GM12878 (cell line): ENCODE results near the gene BNIPL. TPM values are rescaled to one million over a fixed set of nuclear protein-coding genes. Genes with fewer than 3 reads are reported as not detected.

ENCODE experiments used
- CHD4 ChIP-seq: fragments of 200-600 bp; sonication (generic); IDR thresholded peaks from 2 replicates; pipeline ENCODE4 v1.6.1; 2016; ENCODE audit warnings: mild to moderate bottlenecking
- CREB1 ChIP-seq: IDR thresholded peaks from 2 replicates; pipeline ENCODE4 v1.6.1; 2012; ENCODE audit warnings: low read depth, mild to moderate bottlenecking, inconsistent platforms
- GATAD2B ChIP-seq: fragments of 450-650 bp; conservative IDR thresholded peaks from 2 replicates; pipeline ENCODE4 v1.6.1; 2017; ENCODE audit warnings: low read depth, mild to moderate bottlenecking, moderate library complexity
- IRF4 ChIP-seq: IDR thresholded peaks from 2 replicates; pipeline ENCODE4 v1.6.1; 2011; ENCODE audit warnings: low read depth, low read length
- JUNB ChIP-seq: IDR thresholded peaks from 2 replicates; pipeline ENCODE4 v1.6.1; 2016; ENCODE audit warnings: antibody characterized with exemption, mild to moderate bottlenecking
- MYC ChIP-seq: IDR thresholded peaks from 2 replicates; pipeline ENCODE4 v1.6.1; 2011; ENCODE audit warnings: mild to moderate bottlenecking, low read length, moderate library complexity, inconsistent platforms; ENCODE audit not compliant: insufficient read depth, insufficient replicate concordance, insufficient read length, severe bottlenecking
- NFIC ChIP-seq: IDR thresholded peaks from 2 replicates; pipeline ENCODE4 v1.6.1; 2012; ENCODE audit warnings: low read depth, mild to moderate bottlenecking, inconsistent platforms, low read length, moderate library complexity
- PAX8 ChIP-seq: fragments of 450-650 bp; IDR thresholded peaks from 2 replicates; pipeline ENCODE4 v1.6.1; 2017; ENCODE audit warnings: mild to moderate bottlenecking, moderate library complexity
- PKNOX1 ChIP-seq: fragments of 450-650 bp; IDR thresholded peaks from 2 replicates; pipeline ENCODE4 v1.6.1; 2016; ENCODE audit warnings: mild to moderate bottlenecking
- POLR2AphosphoS2 ChIP-seq: IDR thresholded peaks from 2 replicates; pipeline ENCODE4 v1.6.1; 2011; ENCODE audit warnings: low read depth, mild to moderate bottlenecking, low read length, improper control_type of control experiment, moderate library complexity
- STAT1 ChIP-seq: fragments of 450-650 bp; conservative IDR thresholded peaks from 2 replicates; pipeline ENCODE4 v1.6.1; 2014; ENCODE audit warnings: antibody characterized with exemption, mild to moderate bottlenecking
- TARDBP ChIP-seq: IDR thresholded peaks from 2 replicates; pipeline ENCODE4 v1.6.1; 2016; ENCODE audit warnings: borderline replicate concordance
- TCF7 ChIP-seq: IDR thresholded peaks from 2 replicates; pipeline ENCODE4 v1.6.1; 2014; ENCODE audit warnings: antibody characterized with exemption, borderline replicate concordance
- ZBED1 ChIP-seq: IDR thresholded peaks from 2 replicates; pipeline ENCODE4 v1.6.1; 2016; ENCODE audit warnings: borderline replicate concordance
- polyA plus RNA-seq, 11 experiments: library from polyadenylated mRNA; depleted of rRNA in 4 of 11; unstranded in 6 of 11; stranded (reverse) in 5 of 11; fragments of >200 nt; fragmentation: Nextera tagmentation in 4 of 11; fragmentation: Illumina TruSeq in 1 of 11; extraction: Ambion mirVana in 4 of 11; extraction: Trizol in 1 of 11; gene quantifications; 1 replicate in 1 of 11; 2 replicates in 10 of 11; pipeline versions ENCODE4 v1.2.1 to v1.2.3, GENCODE V29; 2011 to 2016; ENCODE audit warnings: inconsistent platforms in 2 of 11, missing spikeins in 2 of 11, low read depth in 1 of 11
- total RNA-seq, 4 experiments: library from RNA; depleted of rRNA in 3 of 4; stranded (reverse); fragments of >200 nt in 3 of 4; fragmentation: Illumina TruSeq in 1 of 4; extraction: Trizol in 1 of 4; gene quantifications; 2 replicates each; pipeline versions ENCODE4 v1.2.1 to v1.2.3, GENCODE V29; 2013 to 2021

The BNIPL gene
- total and polyA plus RNA-seq, 10 of the 15 experiments (the other 5 are each of a cell fraction or from before 2014, with no cell fraction given) = 0.05 to 1.1 (median 0.17) TPM

- TF ChIP-seq CREB1 = no peak; the same call in 1 of the 2 replicates
- TF ChIP-seq IRF4 = no peak
- no peak for TF ChIP-seq POLR2AphosphoS2
- TF ChIP-seq GATAD2B = 0 out of 2 replicates have a peak, but pooled peaks have one; percentile 22
- no peak for TF ChIP-seq TCF7
- TF ChIP-seq JUNB = no peak
- TF ChIP-seq ZBED1 = no peak
- no peak for TF ChIP-seq MYC
- no peak for TF ChIP-seq PKNOX1
- no peak for TF ChIP-seq STAT1
- no peak for TF ChIP-seq CHD4
- TF ChIP-seq TARDBP = no peak
- no peak for TF ChIP-seq PAX8
- no peak for TF ChIP-seq NFIC
These were observed 11.2 kb downstream of the BNIPL start, which contains the start of gene C1orf56 (continued) for GRCh38 chr1:151047591-151047924.
